ENCODE results near the gene INAFM1.
A peak's percentile ranks its signal among the peaks of the same experiment; 100 is the strongest.

INAFM1 gene

DNA sequence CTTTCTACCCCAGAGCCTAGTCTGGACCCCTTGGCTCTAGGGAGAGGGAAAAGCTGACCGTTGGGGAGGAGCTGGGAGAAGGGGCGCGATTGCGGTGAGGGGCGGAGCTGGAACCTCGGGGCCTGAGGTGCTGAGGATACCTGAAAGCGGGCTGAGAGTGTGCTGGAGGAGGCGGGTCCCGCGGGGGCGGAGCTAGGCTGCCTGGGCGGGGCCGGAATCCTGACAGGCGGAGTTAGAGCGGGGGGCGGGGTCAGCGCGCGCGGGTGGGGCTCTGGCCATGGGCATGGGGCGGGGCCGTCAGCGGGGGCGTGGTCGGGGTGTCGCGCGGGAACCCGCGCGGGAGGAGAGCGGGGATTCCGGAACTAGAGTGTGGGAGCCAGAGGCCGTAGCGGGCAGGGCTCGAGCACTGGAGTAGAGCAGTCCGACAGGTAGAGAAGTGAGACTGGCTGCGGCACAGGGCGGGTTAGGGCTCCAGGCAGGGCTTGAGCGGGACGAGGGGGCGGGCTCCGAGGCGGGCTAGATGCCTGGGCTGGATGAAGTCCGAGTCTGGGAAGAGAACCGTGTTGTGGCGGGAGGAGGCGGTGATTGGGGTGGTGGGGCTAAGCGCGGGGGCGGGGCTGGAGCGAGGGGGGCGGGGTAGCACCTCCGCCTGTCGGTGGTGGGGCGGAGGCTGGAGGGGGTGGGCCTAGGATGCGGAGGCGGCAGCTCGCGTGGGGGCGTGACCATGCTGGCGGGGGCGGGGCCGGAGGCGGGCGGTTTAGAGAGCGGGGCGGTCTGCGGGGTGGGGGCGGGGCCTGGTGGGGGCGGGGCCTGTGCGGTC lies at the start of gene INAFM1:
INAFM1 (plus strand) TSS at position 815 of the 820 bp plus-strand sequence. CDS start 35 bp downstream, outside the sequence.
- no peaks in the 10 kb centered on the region for H3K9me3 ChIP-seq (ENCODE audit: control insufficient read depth, insufficient read depth, low read length)
- peaks cover 4% of the 10 kb centered on the region; the same call in 1 of the 2 replicates for H3K36me3 ChIP-seq (ENCODE audit: control insufficient read depth, insufficient read depth, low read length)
- no peak within 1 kb of the TSS for H3K27ac ChIP-seq (ENCODE audit: low read length)
- peaks cover 4% of the 10 kb centered on the region; the same call in 1 of the 2 replicates for H3K27me3 ChIP-seq (ENCODE audit: control insufficient read depth, insufficient read depth, low read length)
- WGBS (ENCODE audit: insufficient coverage, insufficient read length): no CpG with 5 or more reads among the region's 72 CpGs
- peak within 1 kb of the TSS; percentile 83 for H3K4me3 ChIP-seq (ENCODE audit: low read length)
- H3K4me1 ChIP-seq (ENCODE audit: control insufficient read depth, insufficient read depth, low read length): 0 out of 2 replicates have a peak, but pooled peaks cover 1% of the 10 kb centered on the region
- no peak for DNase-seq (ENCODE audit: low read depth, low spot score)

DNA sequence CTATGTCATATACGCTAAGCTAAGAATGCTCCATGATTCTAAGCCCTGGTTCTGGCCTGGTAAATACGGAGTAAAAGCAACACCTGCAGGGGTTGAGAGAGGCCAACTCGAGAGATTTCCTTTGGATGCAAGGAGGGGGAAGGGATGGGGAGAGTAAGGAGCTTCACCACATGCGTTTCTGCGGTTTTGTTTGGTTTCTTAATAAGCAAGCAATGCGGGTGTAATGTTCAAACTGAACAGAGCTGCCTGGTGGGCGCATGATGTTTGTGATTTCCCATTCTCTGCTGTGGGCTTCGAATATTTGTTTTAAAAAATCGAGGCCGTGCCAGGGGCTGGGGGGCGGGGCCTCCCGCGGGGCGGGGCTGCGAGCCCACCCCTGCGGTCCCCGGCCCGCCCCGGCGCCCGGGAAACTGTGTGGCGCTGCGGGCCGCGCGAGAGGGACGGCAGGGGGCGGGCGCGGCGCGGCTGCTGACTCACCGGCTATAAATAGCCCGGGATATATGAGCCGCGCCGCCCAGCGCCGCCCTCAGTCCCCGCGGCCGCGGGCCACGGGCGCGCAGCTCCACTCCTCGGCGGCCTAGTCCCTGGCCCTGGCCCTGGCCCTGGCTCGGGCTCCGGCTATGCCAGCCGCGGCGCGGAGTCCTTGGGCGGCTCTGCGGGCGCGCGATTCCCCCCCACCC lies 48.8 kb upstream of the INAFM1 start:
- peaks cover 8% of the 10 kb centered on the region for H3K36me3 ChIP-seq (ENCODE audit: control insufficient read depth, insufficient read depth, low read length)
- no CpG with 5 or more reads among the region's 59 CpGs for WGBS (ENCODE audit: insufficient coverage, insufficient read length)
- H3K4me3 ChIP-seq (ENCODE audit: low read length): peak overlapping the region; percentile 74; the same call in 1 of the 2 replicates
- peaks cover 14% of the 10 kb centered on the region for H3K4me1 ChIP-seq (ENCODE audit: control insufficient read depth, insufficient read depth, low read length)
- no peak for DNase-seq (ENCODE audit: low read depth, low spot score)
- no peaks in the 10 kb centered on the region for H3K27me3 ChIP-seq (ENCODE audit: control insufficient read depth, insufficient read depth, low read length)
- no peak overlapping the region for H3K27ac ChIP-seq (ENCODE audit: low read length)
- H3K9me3 ChIP-seq (ENCODE audit: control insufficient read depth, insufficient read depth, low read length): no peaks in the 10 kb centered on the region

DNA sequence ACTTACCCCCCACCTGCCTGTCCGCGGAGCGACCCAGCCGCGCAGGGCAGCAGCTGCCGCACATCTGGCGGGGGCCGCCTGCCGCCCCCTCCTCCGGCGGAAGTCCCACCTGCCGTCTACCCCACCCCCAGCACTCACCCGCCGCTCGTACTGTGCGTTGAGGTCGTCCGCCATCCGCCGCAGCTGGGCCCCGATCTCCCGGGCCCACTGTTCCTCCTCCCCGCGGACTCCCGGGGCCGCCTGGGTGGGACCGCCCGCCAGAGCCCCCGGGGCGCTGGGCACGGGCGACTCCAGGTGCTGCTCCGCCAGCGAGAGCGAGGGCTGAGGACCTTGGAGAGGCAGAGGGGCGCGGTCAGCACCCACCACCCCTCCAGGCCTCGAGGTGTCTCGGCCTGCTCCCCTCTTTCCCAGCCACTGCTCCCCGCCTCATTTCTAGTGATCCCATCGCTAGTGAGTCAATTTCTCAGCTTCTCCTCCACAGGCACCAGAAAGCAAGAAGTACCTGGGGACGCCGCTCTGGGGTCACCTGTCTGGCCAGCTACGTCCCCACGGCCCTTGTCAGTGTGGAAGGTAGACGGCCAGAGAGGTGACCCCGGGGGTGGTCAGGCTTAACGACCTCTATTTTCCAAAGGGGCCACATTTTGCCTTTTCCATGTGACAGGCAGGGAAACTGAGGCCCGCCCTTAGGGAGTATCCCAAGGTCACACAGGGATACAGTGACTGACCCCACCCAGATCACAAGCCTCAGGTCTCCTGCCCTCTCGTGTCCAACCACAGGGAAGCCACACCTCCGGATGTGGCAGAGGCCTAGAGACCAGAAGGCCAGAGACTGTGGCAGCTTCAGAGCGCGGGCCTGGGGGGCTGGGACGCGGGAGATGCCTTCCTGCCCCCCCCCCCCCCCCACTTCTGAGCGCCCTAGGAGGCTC lies 48.0 kb upstream of the INAFM1 start:
- no peak for DNase-seq (ENCODE audit: low read depth, low spot score)
- H3K9me3 ChIP-seq (ENCODE audit: control insufficient read depth, insufficient read depth, low read length): no peaks in the 10 kb centered on the region
- peak overlapping the region; percentile 74; the same call in 1 of the 2 replicates for H3K4me3 ChIP-seq (ENCODE audit: low read length)
- no peaks in the 10 kb centered on the region for H3K27me3 ChIP-seq (ENCODE audit: control insufficient read depth, insufficient read depth, low read length)
- WGBS (ENCODE audit: insufficient coverage, insufficient read length): no CpG with 5 or more reads among the region's 56 CpGs
- peak overlapping the region; percentile 61 for H3K27ac ChIP-seq (ENCODE audit: low read length)
- H3K4me1 ChIP-seq (ENCODE audit: control insufficient read depth, insufficient read depth, low read length): peaks cover 17% of the 10 kb centered on the region
- H3K36me3 ChIP-seq (ENCODE audit: control insufficient read depth, insufficient read depth, low read length): peaks cover 4% of the 10 kb centered on the region

DNA sequence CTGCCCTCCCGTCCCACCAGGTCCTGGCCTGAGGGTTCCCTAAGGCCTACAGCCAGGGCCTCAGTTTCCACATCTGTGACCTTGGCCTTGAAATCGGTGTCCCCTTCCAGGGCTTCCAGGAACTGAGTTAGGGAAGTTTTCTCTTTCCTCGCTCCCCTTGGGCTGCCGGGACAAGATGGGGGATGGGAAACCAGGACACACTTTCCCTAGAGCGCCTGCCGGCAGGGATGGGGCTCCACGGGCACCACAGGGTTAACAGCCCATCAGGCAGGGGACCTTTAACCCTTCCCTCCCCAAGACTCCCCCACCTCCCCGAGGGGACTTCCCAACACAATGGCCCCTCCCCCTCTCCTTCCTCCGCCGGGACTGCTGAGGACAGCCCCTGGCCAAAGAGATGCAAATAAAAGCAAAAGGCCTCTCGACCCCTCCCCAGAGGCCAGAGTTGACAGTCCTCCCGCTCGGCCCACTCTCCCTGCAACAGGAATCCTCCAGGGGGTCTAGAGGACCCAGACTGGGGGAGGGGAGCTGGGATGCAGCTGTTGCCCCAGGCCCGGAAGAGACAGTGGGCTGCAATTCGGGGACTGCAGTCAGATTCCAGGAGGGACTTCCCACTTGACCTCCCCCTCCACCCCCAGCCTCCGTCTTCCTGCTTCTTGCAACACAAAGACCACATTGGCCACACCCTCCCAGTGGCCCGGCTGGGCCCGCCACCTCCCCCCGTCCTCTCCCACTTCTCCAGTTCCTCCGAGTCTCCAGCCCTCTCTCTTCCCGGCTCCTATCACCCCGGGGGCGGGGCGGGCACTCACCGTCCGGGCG lies 47.1 kb upstream of the INAFM1 start:
- WGBS (ENCODE audit: insufficient coverage, insufficient read length): no CpG with 5 or more reads among the region's 27 CpGs
- peak overlapping the region; percentile 61 for H3K27ac ChIP-seq (ENCODE audit: low read length)
- peaks cover 16% of the 10 kb centered on the region for H3K4me1 ChIP-seq (ENCODE audit: control insufficient read depth, insufficient read depth, low read length)
- H3K4me3 ChIP-seq (ENCODE audit: low read length): peak overlapping the region; percentile 74; the same call in 1 of the 2 replicates
- H3K9me3 ChIP-seq (ENCODE audit: control insufficient read depth, insufficient read depth, low read length): no peaks in the 10 kb centered on the region
- no peaks in the 10 kb centered on the region for H3K36me3 ChIP-seq (ENCODE audit: control insufficient read depth, insufficient read depth, low read length)
- no peaks in the 10 kb centered on the region for H3K27me3 ChIP-seq (ENCODE audit: control insufficient read depth, insufficient read depth, low read length)
- DNase-seq (ENCODE audit: low read depth, low spot score): peak; percentile 97

DNA sequence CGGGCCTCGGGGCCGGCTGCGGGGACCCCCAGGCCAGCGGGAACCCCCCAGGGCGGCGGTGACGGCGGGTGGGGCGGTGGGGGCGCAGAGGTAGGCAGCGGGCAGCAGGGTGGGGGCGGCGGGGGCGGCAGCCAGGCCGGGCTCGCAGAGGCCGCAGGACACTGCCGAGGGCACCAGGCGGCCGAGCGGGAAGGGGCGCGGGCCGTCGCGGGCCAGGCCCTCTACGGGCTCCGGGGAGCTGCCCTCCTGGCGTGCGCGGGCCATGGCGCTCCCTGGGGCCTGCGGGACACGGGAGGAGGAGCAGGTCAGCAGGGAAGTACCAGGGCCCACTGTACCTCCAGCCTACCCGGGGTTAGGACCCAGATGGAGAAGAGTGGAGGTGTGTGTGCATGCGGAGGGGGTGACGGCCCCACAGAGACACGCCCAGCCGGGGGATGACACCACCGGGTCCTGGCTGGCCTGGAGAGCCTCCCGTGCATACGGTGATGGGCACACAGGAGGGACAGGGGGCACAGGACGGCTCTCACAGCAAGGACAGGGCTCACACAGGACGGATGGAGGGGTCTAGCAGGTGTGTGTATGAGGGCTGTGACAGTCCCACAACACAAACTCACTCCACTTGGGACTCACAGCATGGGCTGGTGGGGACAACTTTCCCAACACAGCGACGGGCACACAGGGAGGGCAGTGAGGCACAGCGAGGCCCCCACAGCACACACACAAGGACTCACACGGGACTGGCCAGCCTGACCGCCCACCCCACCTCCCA lies 46.3 kb upstream of the INAFM1 start:
- no peaks in the 10 kb centered on the region for H3K27me3 ChIP-seq (ENCODE audit: control insufficient read depth, insufficient read depth, low read length)
- DNase-seq (ENCODE audit: low read depth, low spot score): no peak

DNA sequence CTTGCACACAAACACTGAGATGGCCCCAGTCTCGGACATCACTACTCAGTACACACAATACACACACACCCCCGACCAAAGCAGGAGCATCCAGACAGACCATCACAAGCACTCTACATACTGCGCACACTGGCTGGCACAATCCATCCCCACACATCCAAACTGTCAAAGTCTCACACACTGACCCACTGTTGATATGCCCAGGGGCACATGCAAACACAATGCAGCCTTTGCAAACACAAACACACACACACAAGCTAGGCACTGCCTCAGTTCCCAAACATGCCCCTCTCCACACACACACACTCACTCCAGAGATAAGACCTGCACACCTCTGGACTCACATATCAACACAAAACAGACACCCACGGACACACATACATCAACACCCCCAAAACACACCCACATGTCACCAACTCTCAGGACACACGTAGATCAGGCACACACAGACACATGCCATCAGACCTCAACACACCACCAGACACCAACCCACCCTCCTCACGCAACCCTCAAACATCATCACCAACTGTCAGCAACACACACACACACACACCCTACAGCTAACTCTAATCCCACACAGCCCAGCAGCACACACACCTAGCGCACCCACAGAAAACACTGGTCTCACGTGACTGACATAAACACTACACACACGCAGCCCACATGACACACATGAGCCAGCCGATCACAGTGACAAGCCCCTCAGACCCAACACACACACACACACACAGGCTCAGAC lies 45.6 kb upstream of the INAFM1 start:
- Histone ChIP-seq H3K4me3 (ENCODE audit: low read length) (peak overlapping the region; percentile 97; the same call in 1 of the 2 replicates), H3K4me1 (ENCODE audit: control insufficient read depth, insufficient read depth, low read length) (peaks cover 16% of the 10 kb centered on the region), H3K36me3 (ENCODE audit: control insufficient read depth, insufficient read depth, low read length) (no peaks in the 10 kb centered on the region), H3K27ac (ENCODE audit: low read length) (no peak overlapping the region), H3K27me3 (ENCODE audit: control insufficient read depth, insufficient read depth, low read length) (no peaks in the 10 kb centered on the region), H3K9me3 (ENCODE audit: control insufficient read depth, insufficient read depth, low read length) (no peaks in the 10 kb centered on the region)
- DNase-seq (ENCODE audit: low read depth, low spot score): no peak
- no CpG with 5 or more reads among the region's 10 CpGs for WGBS (ENCODE audit: insufficient coverage, insufficient read length)

More for the DNA sequence above, 46.3 kb upstream of the INAFM1 start:
- Histone ChIP-seq H3K4me1 (ENCODE audit: control insufficient read depth, insufficient read depth, low read length) (peaks cover 16% of the 10 kb centered on the region), H3K36me3 (ENCODE audit: control insufficient read depth, insufficient read depth, low read length) (no peaks in the 10 kb centered on the region), H3K27ac (ENCODE audit: low read length) (no peak overlapping the region), H3K4me3 (ENCODE audit: low read length) (peak overlapping the region; percentile 74; the same call in 1 of the 2 replicates), H3K9me3 (ENCODE audit: control insufficient read depth, insufficient read depth, low read length) (no peaks in the 10 kb centered on the region)
- WGBS (ENCODE audit: insufficient coverage, insufficient read length): no CpG with 5 or more reads among the region's 50 CpGs

DNA sequence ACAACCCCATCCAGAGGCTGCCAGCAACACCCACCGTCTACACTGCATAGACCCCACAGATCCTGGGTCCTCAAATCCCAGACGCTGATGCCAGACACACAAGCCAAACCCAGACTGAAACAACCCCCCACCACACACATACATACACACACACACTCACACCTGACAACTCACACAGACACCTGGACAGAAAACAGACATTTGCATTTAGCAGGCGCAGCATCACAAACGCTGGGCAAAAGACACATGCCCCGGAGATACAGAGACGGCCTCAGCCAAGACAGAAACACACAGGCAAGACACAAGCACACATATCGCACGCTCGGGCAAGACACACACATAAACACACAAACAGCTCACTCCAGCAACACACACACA lies 45.0 kb upstream of the INAFM1 start:
- Histone ChIP-seq H3K36me3 (ENCODE audit: control insufficient read depth, insufficient read depth, low read length) (no peaks in the 10 kb centered on the region), H3K9me3 (ENCODE audit: control insufficient read depth, insufficient read depth, low read length) (no peaks in the 10 kb centered on the region), H3K27ac (ENCODE audit: low read length) (no peak overlapping the region), H3K4me3 (ENCODE audit: low read length) (peak overlapping the region; percentile 97; the same call in 1 of the 2 replicates), H3K4me1 (ENCODE audit: control insufficient read depth, insufficient read depth, low read length) (peaks cover 16% of the 10 kb centered on the region), H3K27me3 (ENCODE audit: control insufficient read depth, insufficient read depth, low read length) (no peaks in the 10 kb centered on the region)
- no CpG with 5 or more reads among the region's 9 CpGs for WGBS (ENCODE audit: insufficient coverage, insufficient read length)
- no peak for DNase-seq (ENCODE audit: low read depth, low spot score)

DNA sequence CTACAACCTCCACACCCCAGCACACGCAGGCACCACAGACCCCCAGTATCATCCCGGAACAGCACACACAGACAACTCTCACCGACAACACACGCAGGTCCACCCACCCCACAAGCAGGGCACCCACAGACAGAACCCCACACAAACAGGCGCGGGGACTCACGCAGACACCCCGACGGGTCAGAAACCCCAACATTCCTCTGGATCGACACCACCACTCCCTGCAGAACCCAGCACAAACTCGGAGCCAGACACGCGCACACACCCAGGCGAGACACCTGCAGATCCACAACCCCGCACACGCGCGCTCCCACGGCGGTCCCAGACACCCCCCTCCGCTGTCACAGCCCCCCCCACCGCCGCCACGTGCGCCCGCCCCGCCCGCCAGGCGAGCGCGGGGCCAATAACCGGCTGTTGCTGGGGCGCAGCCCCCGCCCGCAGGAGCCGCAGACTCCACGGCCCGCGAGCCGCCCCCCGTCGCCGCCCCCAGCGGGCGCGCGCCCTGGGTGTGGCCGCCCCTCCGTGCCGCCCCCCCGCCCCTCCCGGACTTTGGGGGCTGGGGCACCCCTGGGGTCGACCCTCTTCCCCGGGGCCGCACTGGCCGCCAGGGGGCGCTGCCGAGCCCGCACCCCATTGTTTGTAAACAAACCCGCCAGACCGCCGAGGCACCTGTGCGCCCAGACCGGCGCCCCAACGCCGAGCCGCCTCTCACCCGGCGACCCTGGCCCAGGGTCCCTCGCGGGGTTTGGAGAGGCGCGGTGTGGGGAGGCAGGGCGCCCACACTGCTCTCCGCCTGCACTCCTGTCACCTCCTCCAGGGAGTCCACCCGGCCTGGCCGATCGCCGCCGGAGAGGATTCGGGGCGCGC lies 44.4 kb upstream of the INAFM1 start:
- Histone ChIP-seq H3K36me3 (ENCODE audit: control insufficient read depth, insufficient read depth, low read length) (no peaks in the 10 kb centered on the region), H3K9me3 (ENCODE audit: control insufficient read depth, insufficient read depth, low read length) (no peaks in the 10 kb centered on the region), H3K27ac (ENCODE audit: low read length) (no peak overlapping the region), H3K27me3 (ENCODE audit: control insufficient read depth, insufficient read depth, low read length) (no peaks in the 10 kb centered on the region), H3K4me1 (ENCODE audit: control insufficient read depth, insufficient read depth, low read length) (peaks cover 16% of the 10 kb centered on the region), H3K4me3 (ENCODE audit: low read length) (peak overlapping the region; percentile 97)
- no peak for DNase-seq (ENCODE audit: low read depth, low spot score)
- no CpG with 5 or more reads among the region's 84 CpGs for WGBS (ENCODE audit: insufficient coverage, insufficient read length)

Measured in iPS DF 6.9 (cell line).